ENCODE results near the gene PDE11A.

GRCh38 chr2:177746358-177746757 lies 326.2 kb downstream of the PDE11A start:
- TF ChIP-seq, protein P1, sequence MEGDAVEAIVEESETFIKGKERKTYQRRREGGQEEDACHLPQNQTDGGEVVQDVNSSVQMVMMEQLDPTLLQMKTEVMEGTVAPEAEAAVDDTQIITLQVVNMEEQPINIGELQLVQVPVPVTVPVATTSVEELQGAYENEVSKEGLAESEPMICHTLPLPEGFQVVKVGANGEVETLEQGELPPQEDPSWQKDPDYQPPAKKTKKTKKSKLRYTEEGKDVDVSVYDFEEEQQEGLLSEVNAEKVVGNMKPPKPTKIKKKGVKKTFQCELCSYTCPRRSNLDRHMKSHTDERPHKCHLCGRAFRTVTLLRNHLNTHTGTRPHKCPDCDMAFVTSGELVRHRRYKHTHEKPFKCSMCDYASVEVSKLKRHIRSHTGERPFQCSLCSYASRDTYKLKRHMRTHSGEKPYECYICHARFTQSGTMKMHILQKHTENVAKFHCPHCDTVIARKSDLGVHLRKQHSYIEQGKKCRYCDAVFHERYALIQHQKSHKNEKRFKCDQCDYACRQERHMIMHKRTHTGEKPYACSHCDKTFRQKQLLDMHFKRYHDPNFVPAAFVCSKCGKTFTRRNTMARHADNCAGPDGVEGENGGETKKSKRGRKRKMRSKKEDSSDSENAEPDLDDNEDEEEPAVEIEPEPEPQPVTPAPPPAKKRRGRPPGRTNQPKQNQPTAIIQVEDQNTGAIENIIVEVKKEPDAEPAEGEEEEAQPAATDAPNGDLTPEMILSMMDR (IDR thresholded peaks at IDR 0.05), result no peak
- TF ChIP-seq POLR2A (IDR thresholded peaks at IDR 0.05), result no peak
